Panc1 (cell line): Measurements from ENCODE around the gene ANKEF1. TPM values are rescaled to one million over a fixed set of nuclear protein-coding genes. Genes with fewer than 3 reads are reported as not detected.

Experiments used
- ATAC-seq: fragments of 200-7000 bp; cut with Tn5 transposase; 2 replicates; pipeline ENCODE4 v1.9.1; 2020; ENCODE audit warnings: mild to moderate bottlenecking, moderate library complexity
- BruUV-seq: library from RNA; stranded (reverse); fragments of 400-500 nt; replicated peaks from 2 replicates; lab custom pipeline; 2021; lab: Mats Ljungman, UMichigan
- CTCF ChIA-PET: fragments of 300-600 bp; sonication (Branson Sonifier 250); formaldehyde crosslinking; loops from one replicate; lab custom pipeline; 2022; ENCODE audit warnings: antibody characterized with exemption; lab: Charles Lee
- POLR2A ChIA-PET: fragments of 300-600 bp; sonication (Branson Sonifier 250); formaldehyde crosslinking; loops from one replicate; lab custom pipeline; 2022; ENCODE audit warnings: antibody characterized with exemption; lab: Charles Lee
- DNase-seq: peaks from one replicate; pipeline ENCODE4 v3.0.0-alpha.2; 2010; ENCODE audit warnings: low read depth, low spot score
- H3K27ac ChIP-seq: 2 replicates; pipeline ENCODE4 v1.5.1; 2011; ENCODE audit warnings: mild to moderate bottlenecking, low read length, inconsistent platforms
- H3K27me3 ChIP-seq: fragments of 200-500 bp; sonication (Bioruptor generic); 2 replicates; pipeline ENCODE4 v1.6.0; 2014; ENCODE audit warnings: low read length, inconsistent platforms; ENCODE audit not compliant: control insufficient read depth, insufficient read depth
- H3K36me3 ChIP-seq: fragments of 200-500 bp; sonication (Bioruptor generic); 2 replicates; pipeline ENCODE4 v1.5.1; 2014; ENCODE audit warnings: inconsistent platforms, mild to moderate bottlenecking, low read length, moderate library complexity; ENCODE audit not compliant: control insufficient read depth, insufficient read depth
- H3K4me1 ChIP-seq: 2 replicates; pipeline ENCODE4 v1.5.1; 2011; ENCODE audit warnings: inconsistent platforms, mild to moderate bottlenecking, low read length, moderate library complexity; ENCODE audit not compliant: control insufficient read depth, insufficient read depth
- H3K4me3 ChIP-seq, 2 experiments: 2 replicates each; pipeline ENCODE4 v1.5.1; 2011 to 2012; ENCODE audit warnings: low read depth in 2 of 2, low read length in 2 of 2, mild to moderate bottlenecking in 2 of 2, inconsistent platforms in 1 of 2, moderate library complexity in 1 of 2
- H3K9me3 ChIP-seq: fragments of 200-500 bp; sonication (Bioruptor generic); 2 replicates; pipeline ENCODE4 v1.5.1; 2014; ENCODE audit warnings: low read depth, mild to moderate bottlenecking, inconsistent platforms, low read length, moderate library complexity; ENCODE audit not compliant: control insufficient read depth, insufficient read depth
- POLR2AphosphoS5 ChIP-seq: IDR thresholded peaks from 2 replicates; pipeline ENCODE4 v1.6.1; 2012; ENCODE audit warnings: mild to moderate bottlenecking, low read depth, low read length, moderate library complexity
- SIN3A ChIP-seq: IDR thresholded peaks from 2 replicates; pipeline ENCODE4 v1.6.1; 2012; ENCODE audit warnings: low read depth, mild to moderate bottlenecking, low read length, moderate library complexity, borderline replicate concordance; ENCODE audit not compliant: insufficient read depth
- TCF7L2 ChIP-seq: IDR thresholded peaks from 2 replicates; pipeline ENCODE4 v1.6.1; 2011; ENCODE audit warnings: mild to moderate bottlenecking, low read depth, low read length, inconsistent platforms
- in situ Hi-C: cut with HindIII; loops from 2 replicates; pipeline ENCODE4 v1.10.0; 2016; ENCODE audit warnings: low sequenced_read_pairs, low pct_unique_long_range_greater_than_20kb
- intact Hi-C: fragments of 100-400 bp; cut with micrococcal nuclease; formaldehyde crosslinking; loops from one replicate; pipeline ENCODE4 v1.10.0; 2022; ENCODE audit not compliant: unreplicated experiment
- total RNA-seq: library from RNA; stranded (reverse); gene quantifications from one replicate; pipeline ENCODE4 v1.2.1, GENCODE V29; 2021; ENCODE audit not compliant: unreplicated experiment
- TF ChIP-seq, protein P1 (sequence below): fragments of 450-650 bp; IDR thresholded peaks from 2 replicates; pipeline ENCODE4 v1.5.1; 2017; ENCODE audit warnings: mild to moderate bottlenecking
- TF ChIP-seq, protein P2 (sequence below), 2 experiments: IDR thresholded peaks; 2 replicates each; pipeline ENCODE4 v1.6.1; 2011 to 2012; ENCODE audit warnings: low read depth in 2 of 2, control low read depth in 1 of 2, low read length in 1 of 2, mild to moderate bottlenecking in 1 of 2, moderate library complexity in 1 of 2; ENCODE audit not compliant: insufficient read depth in 1 of 2

ANKEF1 gene
- total RNA-seq, 1 experiment from 2014 or later, result 6.3 TPM

DNA sequence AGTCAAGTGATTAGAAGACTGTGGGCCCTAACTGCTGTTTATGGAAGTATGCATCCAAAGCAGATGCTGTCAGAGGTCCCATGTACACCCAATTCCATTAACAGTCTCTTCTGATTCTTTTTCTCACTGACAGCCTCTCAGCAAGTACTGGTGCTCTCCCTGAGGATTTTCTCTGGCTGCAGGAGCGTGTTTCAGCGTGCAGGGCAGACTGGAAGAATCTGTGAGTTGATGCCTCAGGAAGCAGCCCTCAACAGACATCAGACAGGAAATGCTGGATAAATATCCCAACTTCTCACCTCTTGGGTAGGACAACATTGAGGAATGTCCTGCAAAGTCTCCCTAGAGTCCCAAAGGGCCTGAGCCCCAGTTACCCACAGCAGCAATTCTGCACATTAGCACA, 40.8 kb downstream of the ANKEF1 start:
- DNase-seq (no peak), ATAC-seq (no peak)
- Histone ChIP-seq H3K36me3 (no peaks in the 10 kb centered on the region), H3K9me3 (no peaks in the 10 kb centered on the region), H3K4me1 (no peaks in the 10 kb centered on the region; the same call in 1 of the 2 replicates), H3K27me3 (no peaks in the 10 kb centered on the region), H3K27ac (no peak overlapping the region), H3K4me3 (no peak overlapping the region)
- in situ Hi-C loops, result no loop called here
- TF ChIP-seq, protein P1, sequence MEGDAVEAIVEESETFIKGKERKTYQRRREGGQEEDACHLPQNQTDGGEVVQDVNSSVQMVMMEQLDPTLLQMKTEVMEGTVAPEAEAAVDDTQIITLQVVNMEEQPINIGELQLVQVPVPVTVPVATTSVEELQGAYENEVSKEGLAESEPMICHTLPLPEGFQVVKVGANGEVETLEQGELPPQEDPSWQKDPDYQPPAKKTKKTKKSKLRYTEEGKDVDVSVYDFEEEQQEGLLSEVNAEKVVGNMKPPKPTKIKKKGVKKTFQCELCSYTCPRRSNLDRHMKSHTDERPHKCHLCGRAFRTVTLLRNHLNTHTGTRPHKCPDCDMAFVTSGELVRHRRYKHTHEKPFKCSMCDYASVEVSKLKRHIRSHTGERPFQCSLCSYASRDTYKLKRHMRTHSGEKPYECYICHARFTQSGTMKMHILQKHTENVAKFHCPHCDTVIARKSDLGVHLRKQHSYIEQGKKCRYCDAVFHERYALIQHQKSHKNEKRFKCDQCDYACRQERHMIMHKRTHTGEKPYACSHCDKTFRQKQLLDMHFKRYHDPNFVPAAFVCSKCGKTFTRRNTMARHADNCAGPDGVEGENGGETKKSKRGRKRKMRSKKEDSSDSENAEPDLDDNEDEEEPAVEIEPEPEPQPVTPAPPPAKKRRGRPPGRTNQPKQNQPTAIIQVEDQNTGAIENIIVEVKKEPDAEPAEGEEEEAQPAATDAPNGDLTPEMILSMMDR, result no peak
- TF ChIP-seq TCF7L2 (no peak), SIN3A (no peak), POLR2AphosphoS5 (no peak)
- TF ChIP-seq, protein P2, sequence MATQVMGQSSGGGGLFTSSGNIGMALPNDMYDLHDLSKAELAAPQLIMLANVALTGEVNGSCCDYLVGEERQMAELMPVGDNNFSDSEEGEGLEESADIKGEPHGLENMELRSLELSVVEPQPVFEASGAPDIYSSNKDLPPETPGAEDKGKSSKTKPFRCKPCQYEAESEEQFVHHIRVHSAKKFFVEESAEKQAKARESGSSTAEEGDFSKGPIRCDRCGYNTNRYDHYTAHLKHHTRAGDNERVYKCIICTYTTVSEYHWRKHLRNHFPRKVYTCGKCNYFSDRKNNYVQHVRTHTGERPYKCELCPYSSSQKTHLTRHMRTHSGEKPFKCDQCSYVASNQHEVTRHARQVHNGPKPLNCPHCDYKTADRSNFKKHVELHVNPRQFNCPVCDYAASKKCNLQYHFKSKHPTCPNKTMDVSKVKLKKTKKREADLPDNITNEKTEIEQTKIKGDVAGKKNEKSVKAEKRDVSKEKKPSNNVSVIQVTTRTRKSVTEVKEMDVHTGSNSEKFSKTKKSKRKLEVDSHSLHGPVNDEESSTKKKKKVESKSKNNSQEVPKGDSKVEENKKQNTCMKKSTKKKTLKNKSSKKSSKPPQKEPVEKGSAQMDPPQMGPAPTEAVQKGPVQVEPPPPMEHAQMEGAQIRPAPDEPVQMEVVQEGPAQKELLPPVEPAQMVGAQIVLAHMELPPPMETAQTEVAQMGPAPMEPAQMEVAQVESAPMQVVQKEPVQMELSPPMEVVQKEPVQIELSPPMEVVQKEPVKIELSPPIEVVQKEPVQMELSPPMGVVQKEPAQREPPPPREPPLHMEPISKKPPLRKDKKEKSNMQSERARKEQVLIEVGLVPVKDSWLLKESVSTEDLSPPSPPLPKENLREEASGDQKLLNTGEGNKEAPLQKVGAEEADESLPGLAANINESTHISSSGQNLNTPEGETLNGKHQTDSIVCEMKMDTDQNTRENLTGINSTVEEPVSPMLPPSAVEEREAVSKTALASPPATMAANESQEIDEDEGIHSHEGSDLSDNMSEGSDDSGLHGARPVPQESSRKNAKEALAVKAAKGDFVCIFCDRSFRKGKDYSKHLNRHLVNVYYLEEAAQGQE (IDR thresholded peaks at IDR 0.05; ENCODE audit: insufficient read depth in 1 of 2, low read depth in 2 of 2, low read length in 1 of 2), result no peak
- intact Hi-C loops, result no loop called here
- ChIA-PET CTCF (no interaction called here), POLR2A (no interaction called here)
- BruUV-seq, result no TSS peak

DNA sequence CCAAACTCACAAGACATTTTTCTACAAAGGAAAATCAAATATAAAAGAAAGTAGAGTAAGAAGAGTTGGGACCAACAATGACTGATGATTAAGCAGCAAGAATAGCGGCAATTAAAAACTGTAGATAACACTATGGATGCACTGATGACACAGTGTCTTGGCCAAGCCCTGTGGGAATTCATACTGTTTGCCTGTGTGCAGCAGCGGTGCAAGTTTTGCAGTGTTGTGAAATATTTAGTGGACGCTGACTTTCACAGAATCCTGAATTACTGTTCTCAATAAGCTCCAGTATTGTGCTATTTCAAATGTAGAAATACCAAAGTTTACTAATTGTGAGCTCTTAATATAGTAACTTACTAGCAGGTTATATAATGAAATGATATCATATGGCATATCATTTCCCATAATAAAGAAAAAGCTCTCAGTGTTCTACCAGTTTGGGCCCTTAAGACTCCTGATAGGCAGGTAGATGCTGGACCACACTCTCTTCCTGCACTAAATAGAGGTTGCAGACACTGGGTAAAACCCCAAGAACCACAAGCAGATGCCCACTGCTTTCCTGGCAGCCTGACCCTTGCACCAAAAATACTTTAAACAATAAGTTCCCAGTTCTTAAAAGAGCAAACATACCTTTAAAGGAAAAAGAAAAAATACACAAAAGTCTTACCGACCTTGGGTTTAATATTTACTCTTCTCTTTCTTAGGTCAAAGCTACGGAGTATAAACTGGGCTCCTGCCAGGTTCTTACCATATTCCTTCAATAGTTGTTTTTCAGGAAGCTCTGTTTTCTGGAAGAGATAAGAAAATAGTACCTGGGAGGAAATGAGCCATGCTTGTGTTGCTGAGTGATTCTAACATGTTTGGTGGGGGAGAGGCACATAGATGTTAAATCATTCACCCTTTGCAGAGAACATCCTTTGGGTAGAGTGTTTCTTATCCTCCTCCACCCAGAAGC, 41.6 kb downstream of the ANKEF1 start:
- no TSS peak for BruUV-seq
- H3K4me1 ChIP-seq, result no peaks in the 10 kb centered on the region; the same call in 1 of the 2 replicates
- in situ Hi-C loops (no loop called here), intact Hi-C loops (no loop called here)
- no peaks in the 10 kb centered on the region for H3K27me3 ChIP-seq
- CTCF ChIA-PET, result interaction anchor here (0.6 to 1.4 kb wide), 3 partner anchors 14 to 71 kb away, joined by 3 to 4 read pairs (median 3); no protein-coding TSS in a partner anchor
- H3K4me3 ChIP-seq, result no peak overlapping the region
- no peak for TF ChIP-seq POLR2AphosphoS5
- TF ChIP-seq SIN3A, result no peak
- TF ChIP-seq, protein P2 (IDR thresholded peaks at IDR 0.05; ENCODE audit: insufficient read depth in 1 of 2, low read depth in 2 of 2, low read length in 1 of 2), result no peak
- no peak for TF ChIP-seq TCF7L2
- TF ChIP-seq, protein P1, result no peak
- no peak for ATAC-seq
- no peaks in the 10 kb centered on the region for H3K36me3 ChIP-seq
- H3K27ac ChIP-seq, result no peak overlapping the region
- no peaks in the 10 kb centered on the region for H3K9me3 ChIP-seq
- no peak for DNase-seq
- POLR2A ChIA-PET, result no interaction called here
